ENCODE measurements around the gene JARID2.

DNA sequence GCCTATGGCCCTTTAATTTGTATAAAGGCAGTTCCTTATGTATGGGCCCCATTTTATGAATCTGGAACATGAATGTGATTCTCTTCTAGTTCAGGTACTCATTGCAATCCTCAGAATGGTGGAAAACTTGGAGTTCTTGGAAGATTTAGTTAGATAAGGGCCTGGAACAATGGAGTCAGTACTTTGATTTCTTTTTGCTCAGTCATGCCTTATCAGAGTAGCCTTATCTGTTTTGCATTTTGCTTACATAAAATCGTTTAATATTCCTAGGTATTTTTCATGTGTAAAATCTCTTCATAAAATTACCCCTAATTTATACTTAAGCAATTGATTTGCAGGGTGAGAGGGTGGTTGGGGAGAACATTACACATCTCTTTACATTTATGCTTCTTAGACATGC is 160.6 kb downstream of the JARID2 start:
- no peak for TF ChIP-seq CBX8 (IDR thresholded peaks at IDR 0.05; ENCODE audit: borderline replicate concordance, extremely low read depth, low read depth, low read length, poor library complexity, severe bottlenecking)
- no peak for TF ChIP-seq SIX5 (IDR thresholded peaks at IDR 0.05; ENCODE audit: borderline replicate concordance in 1 of 2, insufficient read depth in 1 of 2, low read depth in 1 of 2, low read length in 2 of 2)
- TF ChIP-seq TAF1 (IDR thresholded peaks at IDR 0.05; ENCODE audit: control insufficient read depth, extremely low read depth, insufficient read depth, low read length, severe bottlenecking), result no peak
- no peak for TF ChIP-seq ZNF41 (CRISPR knock-in tag; conservative IDR thresholded peaks at IDR 0.05)
- TF ChIP-seq ERF (CRISPR knock-in tag; IDR thresholded peaks at IDR 0.05), result no peak
- no peak for TF ChIP-seq SP2 (IDR thresholded peaks at IDR 0.05; ENCODE audit: extremely low read depth, low read depth, low read length, poor library complexity, severe bottlenecking)
- no peak for TF ChIP-seq EZH2 (IDR thresholded peaks at IDR 0.05; ENCODE audit: borderline replicate concordance, low read depth, low read length)
- no peak for TF ChIP-seq JUN (IDR thresholded peaks at IDR 0.05; ENCODE audit: borderline replicate concordance, low read depth, low read length)
- TF ChIP-seq JUN (CRISPR knock-in tag; IDR thresholded peaks at IDR 0.05; ENCODE audit: borderline replicate concordance), result no peak
- TF ChIP-seq POLR2AphosphoS5 (IDR thresholded peaks at IDR 0.05; ENCODE audit: control insufficient read depth, insufficient read depth, low read depth, low read length), result no peak
- no peak for TF ChIP-seq NCOR1 (IDR thresholded peaks at IDR 0.05)
- TF ChIP-seq, protein P1, sequence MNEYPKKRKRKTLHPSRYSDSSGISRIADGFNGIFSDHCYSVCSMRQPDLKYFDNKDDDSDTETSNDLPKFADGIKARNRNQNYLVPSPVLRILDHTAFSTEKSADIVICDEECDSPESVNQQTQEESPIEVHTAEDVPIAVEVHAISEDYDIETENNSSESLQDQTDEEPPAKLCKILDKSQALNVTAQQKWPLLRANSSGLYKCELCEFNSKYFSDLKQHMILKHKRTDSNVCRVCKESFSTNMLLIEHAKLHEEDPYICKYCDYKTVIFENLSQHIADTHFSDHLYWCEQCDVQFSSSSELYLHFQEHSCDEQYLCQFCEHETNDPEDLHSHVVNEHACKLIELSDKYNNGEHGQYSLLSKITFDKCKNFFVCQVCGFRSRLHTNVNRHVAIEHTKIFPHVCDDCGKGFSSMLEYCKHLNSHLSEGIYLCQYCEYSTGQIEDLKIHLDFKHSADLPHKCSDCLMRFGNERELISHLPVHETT (CRISPR knock-in tag; conservative IDR thresholded peaks at IDR 0.05 in 1 of 2, IDR thresholded peaks at IDR 0.05 in 1 of 2), result no peak

All from K562 (cell line).